Measurements from ENCODE around the gene ATXN7L2.

GRCh38 chr1:109470245-109470644, 13.5 kb upstream of the ATXN7L2 start:
- no peak for TF ChIP-seq CTCF (IDR thresholded peaks at IDR 0.05; ENCODE audit: low read length)
- no peak for TF ChIP-seq EZH2 (optimal IDR thresholded peaks at IDR 0.05; ENCODE audit: low read depth, low read length)

Data from MM.1S (cell line).